HepG2 (cell line): ENCODE results near the gene OTUB2. TPM values are rescaled to one million over a fixed set of nuclear protein-coding genes. Genes with fewer than 3 reads are reported as not detected.

Experiments used
- ATAC-seq: fragments of 200-7000 bp; cut with Tn5 transposase; 3 replicates; pipeline ENCODE4 v1.9.1; 2020; ENCODE audit warnings: mild to moderate bottlenecking, moderate library complexity
- BruUV-seq: library from RNA; stranded (reverse); fragments of 400-500 nt; replicated peaks from 2 replicates; lab custom pipeline; 2021; lab: Mats Ljungman, UMichigan
- CTCF ChIA-PET: fragments of 300-600 bp; formaldehyde crosslinking; extraction: SDS; loops from one replicate; lab custom pipeline; 2021; ENCODE audit warnings: low total read pairs, inconsistent platforms, low intra/inter-chr PET ratio; lab: Yijun Ruan, JAX
- POLR2A ChIA-PET: fragments of 350-600 bp; sonication (Branson Sonifier 250); formaldehyde crosslinking; loops from one replicate; lab custom pipeline; 2020; ENCODE audit warnings: antibody characterized with exemption, inconsistent platforms; lab: Yijun Ruan, JAX
- DNase-seq: peaks from one replicate; pipeline ENCODE4 v3.0.0-alpha.2; 2015; ENCODE audit warnings: low spot score
- FAIRE-seq: peaks from 3 replicates; lab custom pipeline; 2011; peaks lifted over from hg19 to GRCh38; lab: Jason Lieb, UNC
- H2AFZ ChIP-seq: one replicate; pipeline ENCODE4 v1.6.1; 2011; ENCODE audit warnings: low read length, inconsistent platforms
- H3K27ac ChIP-seq: fragments of 300-600 bp; 3 replicates; pipeline ENCODE4 v1.8.0; 2011; ENCODE audit warnings: mixed run types, mild to moderate bottlenecking, mixed read lengths, low read length, inconsistent platforms; ENCODE audit not compliant: insufficient read depth; ENCODE audit errors: extremely low read length
- H3K27me3 ChIP-seq, 2 experiments: fragments of 200-600 bp in 1 of 2; 2 replicates in 1 of 2; 3 replicates in 1 of 2; pipeline versions ENCODE4 v1.6.0 to v1.8.0; 2011; ENCODE audit warnings: low read length in 2 of 2, mild to moderate bottlenecking in 2 of 2, moderate library complexity in 2 of 2, inconsistent platforms in 1 of 2; ENCODE audit not compliant: insufficient read depth in 2 of 2, control insufficient read depth in 1 of 2
- H3K36me3 ChIP-seq, 2 experiments: fragments of 200-600 bp in 1 of 2; replicated peaks in 1 of 2; 2 replicates in 1 of 2; 3 replicates in 1 of 2; pipeline versions ENCODE4 v1.5.1 to v1.8.0; 2011; ENCODE audit warnings: low read length in 2 of 2, inconsistent platforms in 1 of 2; ENCODE audit not compliant: insufficient read depth in 2 of 2, control insufficient read depth in 1 of 2
- H3K4me1 ChIP-seq: 2 replicates; pipeline ENCODE4 v1.5.1; 2012; ENCODE audit warnings: low read length, inconsistent platforms; ENCODE audit not compliant: insufficient read depth
- H3K4me2 ChIP-seq: 2 replicates; pipeline ENCODE4 v1.6.0; 2011; ENCODE audit warnings: low read depth, low read length, inconsistent platforms
- H3K4me3 ChIP-seq, 3 experiments: fragments of 200-600 bp in 1 of 3; sonication (generic), shearing (Covaris generic) in 1 of 3; replicated peaks in 1 of 3; 2 replicates each; pipeline ENCODE4 v1.5.1; 2011 to 2016; ENCODE audit warnings: low read length in 3 of 3, inconsistent platforms in 2 of 3, low read depth in 2 of 3, mild to moderate bottlenecking in 2 of 3, control low read depth in 1 of 3, mixed read lengths in 1 of 3; ENCODE audit not compliant: insufficient read depth in 1 of 3
- H3K79me2 ChIP-seq: one replicate; pipeline ENCODE4 v1.6.1; 2011; ENCODE audit warnings: low read length, inconsistent platforms; ENCODE audit not compliant: insufficient read depth
- H3K9ac ChIP-seq: 2 replicates; pipeline ENCODE4 v1.6.0; 2011; ENCODE audit warnings: mild to moderate bottlenecking, low read depth, low read length, inconsistent platforms; ENCODE audit not compliant: insufficient read depth
- H3K9me3 ChIP-seq: 2 replicates; pipeline ENCODE4 v1.5.1; 2012; ENCODE audit warnings: mild to moderate bottlenecking, low read length
- H4K20me1 ChIP-seq: 2 replicates; pipeline ENCODE4 v1.6.0; 2011; ENCODE audit warnings: inconsistent platforms, mild to moderate bottlenecking, low read length, moderate library complexity; ENCODE audit not compliant: insufficient read depth
- ASH2L ChIP-seq: fragments of 300-600, 200-600 bp; sonication (generic); IDR thresholded peaks from 2 replicates; pipeline ENCODE4 v1.7.0; 2017; ENCODE audit warnings: low read depth, mild to moderate bottlenecking, moderate library complexity, mixed read lengths, low read length; ENCODE audit not compliant: insufficient read length
- CHD4 ChIP-seq: fragments of 200-600 bp; sonication (generic); IDR thresholded peaks from 2 replicates; pipeline ENCODE4 v1.7.0; 2017; ENCODE audit warnings: mild to moderate bottlenecking, low read length, borderline replicate concordance
- MEF2D ChIP-seq: sonication (generic); formaldehyde crosslinking; IDR thresholded peaks from 2 replicates; pipeline ENCODE4 v1.5.1; 2020; ENCODE audit warnings: mild to moderate bottlenecking, missing genetic modification reagents
- PHF5A ChIP-seq: IDR thresholded peaks from one replicate; pipeline ENCODE4 v1.6.1; 2018; ENCODE audit warnings: low read depth, missing genetic modification reagents; ENCODE audit not compliant: unreplicated experiment
- REXO4 ChIP-seq: sonication (generic); formaldehyde crosslinking; IDR thresholded peaks from 2 replicates; pipeline ENCODE4 v1.8.0; 2022; ENCODE audit warnings: missing genetic modification reagents, mild to moderate bottlenecking, borderline replicate concordance
- TARDBP ChIP-seq: sonication (generic); formaldehyde crosslinking; IDR thresholded peaks from 2 replicates; pipeline ENCODE4 v1.8.0; 2022; ENCODE audit warnings: mild to moderate bottlenecking, missing genetic modification reagents
- ZBTB7A ChIP-seq: sonication (generic); formaldehyde crosslinking; IDR thresholded peaks from 2 replicates; pipeline ENCODE4 v1.8.0; 2022; ENCODE audit warnings: mild to moderate bottlenecking, missing genetic modification reagents
- ZMYM2 ChIP-seq: sonication (generic); formaldehyde crosslinking; IDR thresholded peaks from 2 replicates; pipeline ENCODE4 v1.8.0; 2022; ENCODE audit warnings: mild to moderate bottlenecking, missing genetic modification reagents
- ZMYM4 ChIP-seq: sonication (generic); formaldehyde crosslinking; IDR thresholded peaks from 2 replicates; pipeline ENCODE4 v1.8.1; 2023; ENCODE audit warnings: mild to moderate bottlenecking, missing genetic modification reagents
- ZNF605 ChIP-seq: sonication (generic); formaldehyde crosslinking; IDR thresholded peaks from 2 replicates; pipeline ENCODE4 v1.8.0; 2022; ENCODE audit warnings: mild to moderate bottlenecking, missing genetic modification reagents
- WGBS: methylation state at CpG from one replicate; pipeline ENCODE4 v1.1.6; 2017; ENCODE audit warnings: low lambda C conversion rate; 5-methylcytosine and 5-hydroxymethylcytosine counted together
- in situ Hi-C: cut with HindIII; loops from 2 replicates; pipeline ENCODE4 v1.10.0; 2017; ENCODE audit warnings: low pct_unique_long_range_greater_than_20kb; ENCODE audit not compliant: extremely low pct_ligation_motif_present
- intact Hi-C: fragments of 100-400 bp; cut with micrococcal nuclease; formaldehyde crosslinking; loops from one replicate; pipeline ENCODE4 v1.10.0; 2022; ENCODE audit not compliant: unreplicated experiment
- polyA plus RNA-seq, 8 experiments: library from polyadenylated mRNA; depleted of rRNA in 3 of 8; stranded (reverse) in 7 of 8; unstranded in 1 of 8; fragments of >200 nt; fragmentation: Illumina TruSeq in 4 of 8; extraction: Trizol in 4 of 8; gene quantifications; 2 replicates each; pipeline versions ENCODE4 v1.2.1 to v1.2.3, GENCODE V29; 2011 to 2016; ENCODE audit warnings: low read depth in 4 of 8, missing spikeins in 1 of 8, mixed read lengths in 1 of 8; ENCODE audit not compliant: insufficient read depth in 1 of 8
- total RNA-seq, 5 experiments: library from RNA; depleted of rRNA; stranded (reverse); fragments of >200 nt; fragmentation: Illumina TruSeq; extraction: Trizol; gene quantifications; 2 replicates each; pipeline ENCODE4 v1.2.3, GENCODE V29; 2016; ENCODE audit warnings: low read depth in 1 of 5
- TF ChIP-seq, protein P1 (sequence below): sonication (generic); formaldehyde crosslinking; IDR thresholded peaks from 2 replicates; pipeline ENCODE4 v1.8.0; 2022; ENCODE audit warnings: missing genetic modification reagents, mild to moderate bottlenecking, inconsistent platforms, borderline replicate concordance
- TF ChIP-seq, protein P2 (sequence below): sonication (generic); formaldehyde crosslinking; conservative IDR thresholded peaks from 2 replicates; pipeline ENCODE4 v1.8.0; 2022; ENCODE audit warnings: mild to moderate bottlenecking, moderate library complexity, missing genetic modification reagents
- TF ChIP-seq, protein P3 (sequence below): sonication (generic); formaldehyde crosslinking; IDR thresholded peaks from 2 replicates; pipeline ENCODE4 v1.4.0; 2020; ENCODE audit warnings: mild to moderate bottlenecking, missing genetic modification reagents

OTUB2 gene
- total and polyA plus RNA-seq, 2 of the 13 experiments (the other 11 are each of a cell fraction or from before 2014, with no cell fraction given), result 2.2 to 2.4 TPM

DNA sequence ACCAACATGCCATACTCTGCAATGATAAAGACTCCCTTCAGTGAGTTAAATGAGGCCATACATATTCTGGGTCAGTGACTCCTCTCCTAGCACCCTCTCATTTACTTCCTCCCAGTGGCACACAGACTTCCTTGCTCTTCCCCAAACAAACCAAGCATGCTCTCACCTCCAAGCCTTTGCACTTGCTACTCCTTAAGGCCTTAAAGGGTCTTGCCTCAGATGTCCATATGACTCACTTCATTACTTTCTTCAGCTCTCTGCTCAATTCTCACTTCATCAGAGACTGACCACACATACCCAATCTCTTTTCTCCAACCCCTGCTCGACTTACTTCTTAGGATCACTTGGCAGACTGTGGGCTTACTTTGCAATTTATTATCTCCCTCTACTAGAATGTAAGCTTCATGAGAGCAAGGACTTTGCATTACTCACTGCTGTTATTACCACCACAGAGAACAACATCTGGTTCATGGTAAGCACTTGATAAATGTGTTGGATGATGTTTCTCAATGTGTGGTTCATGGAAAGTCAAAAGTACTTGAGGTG is 32.1 kb downstream of the OTUB2 start:
- in situ Hi-C loops, result loop anchor here (10.0 kb wide), 1 partner anchor 247 kb away; no protein-coding TSS in a partner anchor
- no peak for TF ChIP-seq REXO4
- TF ChIP-seq ZBTB7A (CRISPR knock-in tag), result no peak
- TF ChIP-seq, protein P1, sequence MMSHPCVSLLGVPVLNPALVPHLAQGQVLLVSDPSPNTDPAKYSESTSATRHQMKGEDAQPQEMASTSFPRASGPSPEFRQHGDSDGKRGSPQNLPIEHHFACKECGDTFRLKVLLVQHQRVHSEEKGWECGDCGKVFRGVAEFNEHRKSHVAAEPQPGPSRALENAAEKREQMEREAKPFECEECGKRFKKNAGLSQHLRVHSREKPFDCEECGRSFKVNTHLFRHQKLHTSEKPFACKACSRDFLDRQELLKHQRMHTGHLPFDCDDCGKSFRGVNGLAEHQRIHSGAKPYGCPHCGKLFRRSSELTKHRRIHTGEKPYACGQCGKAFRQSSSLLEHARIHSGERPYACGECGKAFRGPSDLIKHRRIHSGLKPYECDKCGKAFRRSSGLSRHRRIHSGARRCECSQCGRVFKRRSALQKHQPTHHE (CRISPR knock-in tag), result peak; percentile 37; the same call in 1 of the 2 replicates
- peak; percentile 36 for TF ChIP-seq ASH2L
- 0 out of 2 replicates have a peak, but pooled peaks have one; percentile 3 for TF ChIP-seq ZMYM4 (CRISPR knock-in tag)
- TF ChIP-seq TARDBP (CRISPR knock-in tag), result 0 out of 2 replicates have a peak, but pooled peaks have one; percentile 50
- peak; percentile 37 for TF ChIP-seq PHF5A (CRISPR knock-in tag)
- TF ChIP-seq, protein P2, sequence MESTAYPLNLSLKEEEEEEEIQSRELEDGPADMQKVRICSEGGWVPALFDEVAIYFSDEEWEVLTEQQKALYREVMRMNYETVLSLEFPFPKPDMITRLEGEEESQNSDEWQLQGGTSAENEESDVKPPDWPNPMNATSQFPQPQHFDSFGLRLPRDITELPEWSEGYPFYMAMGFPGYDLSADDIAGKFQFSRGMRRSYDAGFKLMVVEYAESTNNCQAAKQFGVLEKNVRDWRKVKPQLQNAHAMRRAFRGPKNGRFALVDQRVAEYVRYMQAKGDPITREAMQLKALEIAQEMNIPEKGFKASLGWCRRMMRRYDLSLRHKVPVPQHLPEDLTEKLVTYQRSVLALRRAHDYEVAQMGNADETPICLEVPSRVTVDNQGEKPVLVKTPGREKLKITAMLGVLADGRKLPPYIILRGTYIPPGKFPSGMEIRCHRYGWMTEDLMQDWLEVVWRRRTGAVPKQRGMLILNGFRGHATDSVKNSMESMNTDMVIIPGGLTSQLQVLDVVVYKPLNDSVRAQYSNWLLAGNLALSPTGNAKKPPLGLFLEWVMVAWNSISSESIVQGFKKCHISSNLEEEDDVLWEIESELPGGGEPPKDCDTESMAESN (CRISPR knock-in tag), result peak; percentile 62; the same call in 1 of the 2 replicates
- TF ChIP-seq, protein P3, sequence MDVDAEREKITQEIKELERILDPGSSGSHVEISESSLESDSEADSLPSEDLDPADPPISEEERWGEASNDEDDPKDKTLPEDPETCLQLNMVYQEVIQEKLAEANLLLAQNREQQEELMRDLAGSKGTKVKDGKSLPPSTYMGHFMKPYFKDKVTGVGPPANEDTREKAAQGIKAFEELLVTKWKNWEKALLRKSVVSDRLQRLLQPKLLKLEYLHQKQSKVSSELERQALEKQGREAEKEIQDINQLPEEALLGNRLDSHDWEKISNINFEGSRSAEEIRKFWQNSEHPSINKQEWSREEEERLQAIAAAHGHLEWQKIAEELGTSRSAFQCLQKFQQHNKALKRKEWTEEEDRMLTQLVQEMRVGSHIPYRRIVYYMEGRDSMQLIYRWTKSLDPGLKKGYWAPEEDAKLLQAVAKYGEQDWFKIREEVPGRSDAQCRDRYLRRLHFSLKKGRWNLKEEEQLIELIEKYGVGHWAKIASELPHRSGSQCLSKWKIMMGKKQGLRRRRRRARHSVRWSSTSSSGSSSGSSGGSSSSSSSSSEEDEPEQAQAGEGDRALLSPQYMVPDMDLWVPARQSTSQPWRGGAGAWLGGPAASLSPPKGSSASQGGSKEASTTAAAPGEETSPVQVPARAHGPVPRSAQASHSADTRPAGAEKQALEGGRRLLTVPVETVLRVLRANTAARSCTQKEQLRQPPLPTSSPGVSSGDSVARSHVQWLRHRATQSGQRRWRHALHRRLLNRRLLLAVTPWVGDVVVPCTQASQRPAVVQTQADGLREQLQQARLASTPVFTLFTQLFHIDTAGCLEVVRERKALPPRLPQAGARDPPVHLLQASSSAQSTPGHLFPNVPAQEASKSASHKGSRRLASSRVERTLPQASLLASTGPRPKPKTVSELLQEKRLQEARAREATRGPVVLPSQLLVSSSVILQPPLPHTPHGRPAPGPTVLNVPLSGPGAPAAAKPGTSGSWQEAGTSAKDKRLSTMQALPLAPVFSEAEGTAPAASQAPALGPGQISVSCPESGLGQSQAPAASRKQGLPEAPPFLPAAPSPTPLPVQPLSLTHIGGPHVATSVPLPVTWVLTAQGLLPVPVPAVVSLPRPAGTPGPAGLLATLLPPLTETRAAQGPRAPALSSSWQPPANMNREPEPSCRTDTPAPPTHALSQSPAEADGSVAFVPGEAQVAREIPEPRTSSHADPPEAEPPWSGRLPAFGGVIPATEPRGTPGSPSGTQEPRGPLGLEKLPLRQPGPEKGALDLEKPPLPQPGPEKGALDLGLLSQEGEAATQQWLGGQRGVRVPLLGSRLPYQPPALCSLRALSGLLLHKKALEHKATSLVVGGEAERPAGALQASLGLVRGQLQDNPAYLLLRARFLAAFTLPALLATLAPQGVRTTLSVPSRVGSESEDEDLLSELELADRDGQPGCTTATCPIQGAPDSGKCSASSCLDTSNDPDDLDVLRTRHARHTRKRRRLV (CRISPR knock-in tag), result peak; percentile 72; the same call in 1 of the 2 replicates
- TF ChIP-seq ZNF605 (CRISPR knock-in tag), result 0 out of 2 replicates have a peak, but pooled peaks have one; percentile 32
- TF ChIP-seq CHD4, result 0 out of 2 replicates have a peak, but pooled peaks have one; percentile 10
- 0 out of 2 replicates have a peak, but pooled peaks have one; percentile 21 for TF ChIP-seq MEF2D (CRISPR knock-in tag)
- TF ChIP-seq ZMYM2 (CRISPR knock-in tag), result no peak
- DNase-seq (no peak), FAIRE-seq (no peak), ATAC-seq (peak; percentile 51)
- Histone ChIP-seq H4K20me1 (no peaks in the 10 kb centered on the region), H3K4me2 (peak overlapping the region; percentile 65), H3K4me3 (peak overlapping the region in 1 of 3 experiments; percentile 15; a peak in 1 of 6 replicates), H3K9me3 (no peaks in the 10 kb centered on the region), H3K27ac (peak overlapping the region; percentile 92), H3K27me3 (no peaks in the 10 kb centered on the region), H3K9ac (peak overlapping the region; percentile 71), H3K4me1 (peaks cover 46% of the 10 kb centered on the region), H3K79me2 (peaks cover 28% of the 10 kb centered on the region), H2AFZ (no peak overlapping the region), H3K36me3 (peaks cover 28 to 71% of the 10 kb centered on the region in 2 experiments)
- ChIA-PET POLR2A (interaction anchor here (0.8 to 1.9 kb wide), 5 partner anchors 16 to 100 kb away, joined by 3 to 7 read pairs (median 4); partner anchors contain the start of genes DDX24 and IFI27L1), CTCF (no interaction called here)
- 15% methylated on average over 1 of the region's 1 CpG for WGBS
- intact Hi-C loops, result no loop called here
- no TSS peak for BruUV-seq
